Stimulated activated CD8-positive, alpha-beta memory T cell treated with anti-CD3 and anti-CD28 coated beads, Interleukin-7, amount 100 ng/mL, for 24 hours (primary cell): ENCODE measurements around the gene LMTK3.

Experiments used
- DNase-seq: peaks from one replicate; pipeline ENCODE4 v3.0.0-alpha.2; 2020; ENCODE audit warnings: low read depth

Gene LMTK3

DNA sequence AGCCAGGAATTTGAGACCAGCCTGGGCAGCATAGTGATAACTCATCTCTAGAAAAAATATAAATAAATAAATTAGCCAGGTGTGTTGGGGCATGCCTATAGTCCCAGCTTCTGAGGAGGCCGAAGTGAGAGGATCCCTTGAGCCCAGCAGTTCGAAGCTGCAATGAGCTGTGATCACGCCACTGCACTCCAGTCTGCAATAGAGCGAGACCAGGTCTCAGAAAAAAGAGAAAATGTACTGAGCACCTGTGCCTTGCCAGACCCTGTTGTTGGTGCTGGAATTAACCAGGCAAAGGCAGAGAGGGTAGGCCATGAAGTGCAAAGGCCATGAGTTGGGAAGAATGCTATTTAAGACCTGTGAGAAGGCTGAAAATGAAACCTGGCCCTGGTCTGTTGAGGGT, 39.8 kb downstream of the LMTK3 start:
- no peak for DNase-seq

DNA sequence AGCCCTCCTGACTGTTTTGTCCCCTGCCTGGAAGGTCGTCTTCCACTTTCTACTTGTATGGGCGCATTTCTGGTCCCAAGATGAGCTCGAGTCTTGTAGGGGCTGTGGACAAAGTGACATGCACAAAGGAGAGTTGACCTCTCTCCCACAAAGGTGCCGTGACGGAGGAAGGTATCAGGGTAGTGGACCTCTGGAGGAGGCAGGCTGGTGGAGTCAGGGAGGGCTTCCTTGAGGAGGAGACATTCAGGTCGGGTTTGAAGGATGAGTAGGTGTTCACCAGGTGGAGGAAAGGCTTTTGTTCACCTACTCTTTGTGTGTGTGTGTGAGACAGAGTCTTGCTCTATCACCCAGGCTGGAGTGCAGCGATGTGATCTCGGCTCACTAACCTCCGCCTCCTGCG, 40.8 kb downstream of the LMTK3 start:
- DNase-seq: no peak

DNA sequence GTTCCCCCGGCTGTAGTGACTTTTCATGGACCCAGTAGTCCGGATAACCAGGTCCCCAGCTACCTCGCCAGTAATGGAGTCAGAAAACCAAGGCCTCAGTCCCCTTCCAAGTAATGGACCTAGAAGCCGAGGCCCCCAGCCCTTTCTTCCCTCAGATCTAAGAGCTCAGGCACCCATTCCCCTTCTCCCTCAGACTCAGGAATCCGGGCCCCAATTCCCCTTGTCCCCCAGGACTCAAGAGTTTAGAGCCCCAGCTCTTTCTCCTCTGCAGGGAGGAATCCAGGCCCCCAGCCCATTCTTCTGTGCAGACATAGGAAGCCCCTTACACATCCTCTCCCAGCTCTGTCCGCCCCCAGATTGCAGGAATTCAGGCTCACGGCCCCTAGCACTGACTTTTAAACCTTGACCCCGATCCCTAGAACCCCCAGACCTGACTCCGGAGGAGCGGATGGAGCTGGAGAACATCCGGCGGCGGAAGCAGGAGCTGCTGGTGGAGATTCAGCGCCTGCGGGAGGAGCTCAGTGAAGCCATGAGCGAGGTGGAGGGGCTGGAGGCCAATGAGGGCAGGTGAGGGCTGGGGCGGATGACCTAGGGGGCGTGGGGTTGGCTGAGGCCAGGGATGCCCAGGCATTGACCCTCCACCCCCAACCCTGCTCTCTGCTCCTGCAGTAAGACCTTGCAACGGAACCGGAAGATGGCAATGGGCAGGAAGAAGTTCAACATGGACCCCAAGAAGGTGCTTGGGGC, 41.5 kb downstream of the LMTK3 start:
- no peak for DNase-seq

DNA sequence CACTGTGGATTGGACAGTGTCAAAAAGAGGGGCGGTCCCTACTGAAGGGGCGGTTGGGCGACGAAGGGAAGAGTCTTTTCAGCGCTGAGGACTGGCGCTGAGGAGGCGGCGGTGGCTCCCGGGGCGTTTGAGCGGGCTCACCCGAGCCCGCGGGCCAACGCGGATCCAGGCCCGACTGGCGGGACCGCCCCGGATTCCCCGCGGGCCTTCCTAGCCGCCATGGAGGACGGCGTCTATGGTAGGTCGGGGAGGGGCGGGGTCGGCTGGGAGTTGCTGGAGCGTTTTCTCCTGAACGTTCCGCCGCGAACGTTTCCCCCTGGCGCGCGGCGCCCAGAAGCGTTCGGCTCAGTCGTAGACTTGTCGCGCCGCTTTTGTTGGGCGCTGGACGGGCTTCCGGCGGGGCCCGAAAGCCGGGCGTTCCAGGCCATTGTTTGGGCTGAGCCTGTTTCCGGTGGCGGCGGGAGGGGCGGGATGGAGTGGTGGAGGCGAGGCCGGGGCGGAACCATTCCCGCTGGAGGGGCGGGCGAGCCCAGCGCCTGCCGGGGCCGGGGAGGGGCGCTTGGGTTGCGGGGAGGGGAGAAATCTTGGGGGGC, 42.2 kb downstream of the LMTK3 start, which contains the start of gene CYTH2:
CYTH2 (plus strand) TSS at position 81 of the 593 bp plus-strand sequence; CDS start at position 220, 139 bp downstream.
- peak; percentile 46 for DNase-seq

DNA sequence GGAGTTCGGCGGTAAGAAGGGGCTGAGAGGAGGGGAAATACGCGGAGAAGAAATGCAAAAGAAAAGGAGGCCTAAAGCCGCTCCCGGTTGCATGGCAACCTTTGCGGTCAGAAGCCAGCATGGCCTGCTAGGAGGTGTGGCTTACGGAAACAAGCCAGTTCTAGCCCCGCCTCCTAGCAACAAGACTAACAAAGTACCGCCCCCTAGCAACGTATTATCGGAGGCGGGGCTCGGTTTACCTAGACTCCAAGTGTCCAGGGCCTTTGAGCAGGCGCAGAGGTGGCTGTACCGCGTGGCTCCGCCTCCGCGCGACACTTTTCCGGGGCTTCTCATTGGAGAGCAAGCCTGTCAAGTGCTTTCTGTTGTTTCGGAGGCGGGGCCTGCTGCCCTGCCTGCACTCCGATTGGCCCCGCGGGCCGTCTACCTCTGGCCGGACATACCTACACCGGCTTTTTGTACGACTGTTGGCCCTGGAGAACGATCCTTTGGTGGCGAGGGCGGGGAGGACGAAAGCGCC, 42.8 kb downstream of the LMTK3 start:
- peak; percentile 96 for DNase-seq

DNA sequence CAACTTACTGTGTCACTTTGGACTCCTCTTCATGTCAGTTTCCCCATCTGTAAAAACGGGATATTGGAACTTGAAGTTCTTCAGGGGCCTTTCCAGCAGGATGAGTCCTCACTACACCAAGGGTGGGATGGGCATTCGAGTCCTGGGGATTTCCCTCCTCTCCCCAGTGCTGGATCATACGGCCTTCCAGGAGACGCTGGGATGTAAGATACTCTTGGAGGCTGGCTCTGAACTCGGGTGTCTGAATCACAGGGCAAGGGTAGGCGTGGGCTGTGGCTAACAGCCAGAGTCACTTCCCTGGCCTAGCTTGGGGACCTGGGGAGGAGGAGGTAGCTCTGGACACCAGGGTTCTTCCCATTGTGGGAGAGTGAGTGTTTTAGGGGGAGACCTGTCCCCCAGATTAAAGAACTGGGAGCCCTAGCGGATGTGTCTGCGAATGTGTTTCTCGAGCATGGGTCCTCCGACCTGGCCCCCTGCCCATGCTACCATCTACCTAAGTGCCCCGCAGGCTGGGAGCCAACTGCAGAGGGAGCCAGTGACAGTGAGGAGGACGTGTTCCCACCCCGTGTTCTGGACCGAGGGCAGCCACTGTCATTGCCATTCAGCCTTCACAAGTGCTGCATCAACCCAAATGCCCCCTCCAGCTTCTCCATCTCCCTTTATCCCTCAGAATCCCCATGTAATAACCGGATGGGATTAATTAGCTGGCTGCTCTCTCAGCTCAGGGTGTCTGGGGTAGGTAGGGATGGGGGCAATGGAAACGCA, 44.9 kb downstream of the LMTK3 start:
- no peak for DNase-seq

DNA sequence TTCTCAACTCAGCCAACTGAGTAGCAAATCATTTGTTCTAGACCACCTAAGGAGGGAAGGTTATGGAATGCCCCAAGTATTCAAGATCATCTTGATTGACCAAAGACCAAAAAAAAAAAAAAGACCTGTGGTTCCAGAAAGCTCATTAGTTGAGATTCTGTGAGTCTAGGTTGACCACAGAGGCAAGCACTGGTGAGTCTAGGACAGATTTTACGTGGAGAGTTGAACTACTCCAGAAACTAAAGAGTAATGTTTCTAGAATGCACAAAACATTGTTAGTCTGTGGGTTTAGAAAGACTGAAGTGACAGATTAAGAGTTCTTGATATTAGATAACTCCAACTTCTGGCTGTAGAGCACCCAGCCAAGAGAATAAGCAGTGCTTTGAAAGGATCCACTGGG, 46.4 kb downstream of the LMTK3 start:
- no peak for DNase-seq

DNA sequence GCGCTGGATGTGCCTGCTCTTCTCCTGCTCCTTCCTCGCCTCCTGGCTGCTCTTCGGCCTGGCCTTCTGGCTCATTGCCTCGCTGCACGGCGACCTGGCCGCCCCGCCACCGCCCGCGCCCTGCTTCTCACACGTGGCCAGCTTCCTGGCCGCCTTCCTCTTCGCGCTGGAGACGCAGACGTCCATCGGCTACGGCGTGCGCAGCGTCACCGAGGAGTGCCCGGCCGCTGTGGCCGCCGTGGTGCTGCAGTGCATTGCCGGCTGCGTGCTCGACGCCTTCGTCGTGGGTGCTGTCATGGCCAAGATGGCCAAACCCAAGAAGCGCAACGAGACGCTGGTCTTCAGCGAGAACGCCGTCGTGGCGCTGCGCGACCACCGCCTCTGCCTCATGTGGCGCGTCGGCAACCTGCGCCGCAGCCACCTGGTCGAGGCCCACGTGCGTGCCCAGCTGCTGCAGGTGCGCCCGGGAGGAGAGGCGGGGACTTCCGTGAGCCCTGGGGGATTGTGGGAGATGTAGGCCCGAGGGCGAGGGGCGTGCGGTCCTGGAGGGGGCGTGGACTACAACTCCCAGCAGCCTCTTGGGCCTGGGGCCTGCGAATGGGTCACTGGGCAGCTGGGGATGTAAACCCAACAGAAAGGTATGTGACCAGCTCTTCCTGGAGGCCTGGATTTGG, 49.5 kb downstream of the LMTK3 start:
- no peak for DNase-seq

DNA sequence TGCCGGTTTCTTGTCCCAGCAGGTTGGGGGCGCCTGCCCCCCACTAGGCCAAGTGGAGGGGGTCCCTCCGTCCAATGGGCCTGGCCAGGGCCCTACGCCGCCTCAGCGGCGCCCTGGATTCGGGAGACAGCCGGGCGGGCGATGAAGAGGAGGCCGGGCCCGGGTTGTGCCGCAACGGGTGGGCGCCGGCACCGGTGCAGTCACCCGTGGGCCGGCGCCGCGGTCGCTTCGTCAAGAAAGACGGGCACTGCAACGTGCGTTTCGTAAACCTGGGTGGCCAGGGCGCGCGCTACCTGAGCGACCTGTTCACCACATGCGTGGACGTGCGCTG, 50.0 kb downstream of the LMTK3 start:
- DNase-seq: no peak

DNA sequence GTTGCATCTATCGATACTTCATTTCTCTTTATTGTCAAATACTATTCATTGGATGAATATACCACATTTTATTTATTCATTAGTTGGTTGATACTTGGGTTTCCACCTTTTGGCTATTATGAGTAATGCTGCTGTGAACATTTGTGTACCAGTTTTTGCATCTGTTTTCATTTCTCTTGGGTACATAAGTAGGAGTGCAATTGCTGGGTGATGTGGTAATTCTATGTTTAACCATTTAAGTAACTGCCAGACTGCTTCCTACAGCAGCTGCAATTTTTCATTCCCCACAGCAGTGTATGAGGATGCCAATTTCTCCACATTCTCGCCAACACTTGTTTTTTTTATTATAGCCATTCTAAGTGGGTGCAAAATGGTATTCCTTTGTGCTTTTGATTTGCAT, 53.6 kb downstream of the LMTK3 start:
- no peak for DNase-seq

DNA sequence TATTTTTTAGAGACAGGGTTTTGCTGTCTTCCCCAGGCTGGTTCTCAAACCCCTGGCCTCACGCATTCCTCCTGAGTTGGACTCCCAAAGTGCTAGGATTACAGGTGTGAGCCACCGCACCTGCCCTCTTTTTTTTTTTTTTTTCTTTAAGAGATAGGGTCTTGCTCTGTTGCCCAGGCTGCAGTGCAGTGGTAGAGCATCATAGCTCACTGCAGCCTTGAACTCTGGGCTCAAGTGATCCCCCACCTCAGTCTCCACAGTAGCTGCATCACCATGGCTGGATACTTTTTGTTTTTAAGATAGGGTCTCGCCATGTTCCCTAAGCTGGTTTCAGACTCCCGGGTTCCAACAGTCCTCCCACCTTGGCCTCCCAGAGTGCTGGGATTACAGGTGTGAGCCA, 54.8 kb downstream of the LMTK3 start:
- DNase-seq: no peak

DNA sequence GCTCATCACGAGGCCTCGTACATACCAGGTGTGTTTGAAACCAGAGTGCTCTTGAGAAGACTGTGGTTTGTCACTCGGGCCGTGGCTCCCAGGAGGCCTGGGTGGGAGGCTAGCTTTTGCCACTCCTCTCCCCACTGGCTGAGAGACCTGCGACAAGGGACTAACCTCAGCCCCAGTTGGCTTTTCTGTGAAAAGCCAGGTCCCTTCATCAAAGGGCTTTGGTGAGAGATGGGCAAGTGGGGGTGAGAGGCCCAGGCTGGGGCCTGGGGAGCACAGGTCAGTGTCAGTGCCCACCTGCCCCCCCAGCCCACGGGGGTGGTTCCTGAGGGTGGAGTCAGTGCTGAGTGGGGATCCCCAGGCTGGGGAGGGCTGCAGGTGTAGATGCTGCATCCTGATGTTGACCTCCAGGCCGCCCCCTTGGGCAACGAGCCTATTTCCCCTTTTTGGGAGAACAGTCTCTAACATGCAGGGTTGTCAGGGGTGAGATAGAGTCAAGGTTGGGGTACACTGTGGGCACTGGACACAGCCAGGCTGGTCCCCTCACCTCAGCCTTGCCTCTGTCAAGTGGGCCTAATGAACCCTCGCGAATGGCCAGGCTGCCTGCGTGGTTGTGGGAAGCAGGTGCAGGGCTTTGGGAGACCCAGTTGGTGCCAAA, 55.6 kb downstream of the LMTK3 start:
- no peak for DNase-seq

DNA sequence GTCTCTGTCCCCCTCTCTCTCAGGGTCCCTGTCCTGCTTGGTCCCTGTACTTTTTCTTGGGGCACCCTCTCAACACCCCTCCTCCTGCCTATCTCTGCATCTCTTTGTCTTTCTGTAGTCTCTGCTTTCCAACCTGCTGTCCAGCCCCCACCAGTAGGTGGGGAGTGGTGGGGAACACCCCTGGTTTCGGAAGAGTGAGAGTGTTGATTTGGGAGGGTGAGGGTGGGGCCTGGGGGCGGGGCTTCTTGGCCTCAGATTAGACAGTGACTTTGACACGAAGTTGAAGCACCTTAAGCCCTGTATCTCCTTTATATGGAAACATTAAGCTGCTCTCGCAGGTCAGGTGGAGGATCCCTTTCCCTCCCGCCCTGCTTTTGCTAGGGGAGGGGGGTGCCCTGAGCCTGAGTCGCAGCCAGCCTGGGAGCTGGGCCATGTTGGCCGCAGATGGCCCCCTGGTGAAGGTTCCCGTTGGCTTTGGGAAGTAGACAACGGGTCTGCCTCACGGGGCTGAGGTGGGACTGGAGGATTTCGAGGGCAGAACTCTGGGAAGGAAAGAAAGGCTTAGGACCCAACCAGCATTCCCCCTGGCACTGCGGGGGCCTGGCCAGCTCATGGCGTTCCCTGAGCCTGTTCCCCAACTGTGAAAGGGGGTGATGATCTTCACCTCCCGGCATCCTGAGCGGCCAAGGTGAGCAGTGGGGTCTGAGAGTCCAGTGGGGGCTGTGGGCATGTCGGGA, 56.3 kb downstream of the LMTK3 start, which contains the start of gene KCNJ14:
KCNJ14 (plus strand) TSS at position 404 of the 737 bp plus-strand sequence. CDS start 6,151 bp downstream, outside the sequence.
- no peak for DNase-seq

DNA sequence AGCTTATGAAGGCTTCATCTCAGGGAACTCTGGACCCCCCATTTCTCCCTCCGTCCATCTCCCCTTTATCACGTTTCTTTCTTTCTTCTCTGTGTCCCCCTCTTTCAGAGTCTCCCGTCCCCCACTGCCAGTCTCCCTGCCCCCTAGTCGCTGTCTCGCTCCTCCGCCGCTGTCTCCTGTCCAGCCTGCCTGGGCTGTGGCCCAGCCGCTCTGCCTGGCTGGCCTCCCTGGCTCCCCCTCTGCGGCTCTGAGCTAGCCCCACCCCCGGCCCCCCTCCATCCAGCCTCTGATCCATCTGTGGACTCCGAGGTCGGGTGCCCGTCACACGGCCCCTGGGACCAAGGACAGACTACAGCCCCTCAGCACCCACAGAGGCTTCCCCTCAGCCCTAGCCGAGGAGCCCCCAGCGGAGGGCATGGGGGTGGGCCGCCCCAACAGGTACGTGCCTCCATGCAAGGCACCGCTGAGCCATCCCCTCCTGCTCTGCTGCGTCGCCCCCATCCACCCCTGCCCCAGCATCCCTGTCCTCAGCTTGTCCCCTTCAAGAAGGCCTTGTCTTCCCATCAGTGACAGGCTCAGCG, 57.4 kb downstream of the LMTK3 start:
- DNase-seq: no peak

DNA sequence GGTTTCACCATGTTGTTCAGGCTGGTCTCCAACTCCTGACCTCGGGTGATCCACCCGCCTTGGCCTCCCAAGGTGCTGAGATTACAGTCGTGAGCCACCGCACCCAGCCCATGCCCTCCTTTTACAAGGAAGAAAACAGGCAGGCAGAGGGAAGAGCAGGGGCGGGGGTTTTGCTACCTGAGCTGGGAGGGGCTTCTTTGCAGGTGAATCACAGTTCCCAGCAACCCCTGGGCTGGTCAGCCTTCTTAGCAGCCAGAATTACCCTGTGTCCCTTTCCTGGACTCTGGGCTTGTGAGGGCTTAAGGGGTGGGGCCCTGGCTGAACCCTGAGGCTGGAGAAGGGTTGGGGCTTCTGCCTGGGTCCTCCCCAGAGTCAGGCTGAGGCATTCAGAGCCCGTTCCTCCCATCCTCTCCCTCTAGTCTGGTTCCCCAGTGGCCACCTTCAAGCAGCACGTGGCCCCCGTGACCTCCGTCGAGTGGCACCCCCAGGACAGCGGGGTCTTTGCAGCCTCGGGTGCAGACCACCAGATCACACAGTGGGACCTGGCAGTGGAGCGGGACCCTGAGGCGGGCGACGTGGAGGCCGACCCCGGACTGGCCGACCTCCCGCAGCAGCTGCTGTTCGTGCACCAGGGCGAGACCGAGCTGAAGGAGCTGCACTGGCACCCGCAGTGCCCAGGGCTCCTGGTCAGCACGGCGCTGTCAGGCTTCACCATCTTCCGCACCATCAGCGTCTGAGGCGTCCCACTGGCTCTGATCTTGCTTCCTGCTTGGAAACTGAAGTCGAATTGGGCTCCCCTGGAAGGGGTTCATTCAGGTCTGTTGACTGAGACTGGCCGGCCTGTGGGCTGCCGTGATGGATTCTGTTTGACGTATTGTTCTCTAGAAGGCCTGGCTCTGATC, 59.1 kb downstream of the LMTK3 start:
- DNase-seq: no peak

DNA sequence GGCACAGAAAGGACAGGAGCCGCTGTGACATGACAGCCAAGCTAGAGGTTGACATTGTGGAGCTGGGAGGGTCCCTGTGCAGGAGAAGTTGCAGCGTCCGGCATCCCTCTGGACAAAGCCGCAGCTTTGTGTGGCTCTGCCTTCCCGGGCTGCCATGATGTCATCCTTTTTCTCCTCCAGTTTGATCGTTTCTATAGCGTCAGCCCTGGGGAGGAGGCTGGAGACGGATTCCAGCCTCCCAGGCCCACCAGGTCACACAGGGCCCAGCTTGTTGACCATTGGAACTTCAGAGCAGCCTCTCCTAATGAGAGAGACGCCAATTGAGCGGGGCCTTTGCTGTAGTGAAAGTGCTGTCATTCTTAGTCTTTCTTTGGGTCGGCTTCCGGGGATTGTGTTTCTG, 60.0 kb downstream of the LMTK3 start:
- DNase-seq: no peak

DNA sequence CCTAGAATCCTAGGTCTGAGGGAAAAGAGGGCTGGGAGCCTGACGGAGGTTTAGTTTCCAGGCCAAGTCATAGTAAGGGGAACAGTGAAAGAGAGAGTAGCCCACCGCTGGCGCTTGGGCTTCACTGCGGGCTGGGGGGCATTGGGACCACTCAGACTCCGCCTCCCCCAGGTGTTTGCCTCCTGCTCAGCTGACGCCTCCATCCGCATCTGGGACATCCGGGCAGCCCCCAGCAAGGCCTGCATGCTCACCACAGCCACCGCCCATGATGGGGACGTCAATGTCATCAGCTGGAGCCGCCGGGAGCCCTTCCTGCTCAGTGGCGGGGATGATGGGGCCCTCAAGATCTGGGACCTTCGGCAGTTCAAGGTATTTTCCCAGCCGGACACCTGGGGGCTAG, 60.8 kb downstream of the LMTK3 start:
- DNase-seq: no peak

DNA sequence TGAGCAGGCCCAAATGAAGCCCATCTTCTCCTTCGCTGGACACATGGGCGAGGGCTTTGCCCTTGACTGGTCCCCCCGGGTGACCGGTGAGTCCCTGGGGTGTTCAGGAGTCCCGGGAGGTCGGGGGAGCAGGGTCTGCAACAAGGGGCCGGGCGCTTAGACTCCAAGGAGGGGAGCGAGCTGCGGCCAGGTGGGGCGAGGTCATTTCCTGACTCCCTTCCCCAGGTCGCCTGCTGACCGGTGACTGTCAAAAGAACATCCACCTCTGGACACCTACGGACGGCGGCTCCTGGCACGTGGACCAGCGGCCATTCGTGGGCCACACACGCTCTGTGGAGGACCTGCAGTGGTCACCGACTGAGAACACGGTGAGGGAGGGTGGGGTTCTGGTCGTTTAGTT, 61.2 kb downstream of the LMTK3 start:
- no peak for DNase-seq

DNA sequence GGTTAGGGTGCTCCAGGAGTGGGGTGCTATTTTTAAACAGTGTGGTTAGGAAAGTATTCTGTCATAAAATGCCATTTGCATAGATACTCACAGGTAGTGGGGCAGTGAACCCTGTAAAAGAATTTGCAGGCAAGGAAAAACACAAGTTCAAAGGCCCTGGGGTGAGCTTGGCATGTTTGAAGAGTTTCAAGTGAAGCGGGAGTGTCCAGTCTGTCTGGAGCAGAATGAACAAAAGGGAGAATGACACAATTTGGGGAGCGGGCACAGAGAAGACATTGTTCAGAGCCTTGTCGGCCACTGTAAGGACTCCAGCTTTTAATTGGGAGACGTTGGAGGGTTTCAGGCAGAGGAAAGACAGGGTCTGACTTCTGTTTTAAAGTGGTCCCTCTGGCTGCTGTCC, 63.1 kb downstream of the LMTK3 start:
- no peak for DNase-seq

DNA sequence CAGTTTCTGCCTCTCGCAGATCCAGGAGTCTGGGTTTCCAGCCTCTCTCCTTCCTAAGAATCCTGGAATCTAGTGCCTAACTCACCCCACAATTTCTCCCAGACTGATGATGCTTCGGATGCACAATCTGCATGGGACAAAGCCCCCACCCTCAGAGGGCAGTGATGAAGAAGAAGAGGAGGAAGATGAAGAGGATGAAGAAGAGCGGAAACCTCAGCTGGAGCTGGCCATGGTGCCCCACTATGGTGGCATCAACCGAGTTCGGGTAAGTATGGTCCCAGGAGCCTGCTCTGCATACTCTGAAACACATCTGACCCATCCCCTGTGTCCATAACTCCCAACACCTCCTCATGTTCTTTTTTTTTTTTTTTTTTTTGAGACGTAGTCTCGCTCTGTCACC, 65.1 kb downstream of the LMTK3 start:
- DNase-seq: no peak
